ENCODE results near the gene TEC.
"Not testable (repeated sequence)": the region's sequence is repeated elsewhere in the genome, so short reads cannot be mapped to it uniquely, and the experiment has no call there.

TEC gene

DNA sequence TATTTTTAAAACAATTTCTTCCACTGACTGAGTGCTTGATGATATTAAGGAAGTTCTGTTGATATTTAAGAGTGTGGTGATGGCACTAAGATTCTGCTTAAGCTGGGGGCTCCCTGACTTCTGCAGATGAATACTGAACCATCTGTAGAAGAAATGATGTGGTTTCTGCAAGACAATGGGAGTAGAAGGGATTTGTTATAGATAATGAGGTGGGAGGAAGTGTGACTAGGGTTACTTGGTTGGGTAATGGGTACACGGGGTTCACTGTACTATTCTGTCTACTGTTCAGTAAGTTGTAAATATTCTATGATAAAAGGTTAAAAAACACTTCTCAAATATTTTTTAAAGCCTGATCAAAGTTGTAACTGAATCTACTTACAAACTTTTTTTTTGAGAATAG, 74.7 kb downstream of the TEC start:
- DNase-seq, result no peak

GRCh38 chr4:48193921-48194468, 75.6 kb downstream of the TEC start:
- no peak for DNase-seq

GRCh38 chr4:48193096-48193836, 76.4 kb downstream of the TEC start:
- no peak for DNase-seq

GRCh38 chr4:48191758-48192157, 77.9 kb downstream of the TEC start:
- DNase-seq, result no peak

DNA sequence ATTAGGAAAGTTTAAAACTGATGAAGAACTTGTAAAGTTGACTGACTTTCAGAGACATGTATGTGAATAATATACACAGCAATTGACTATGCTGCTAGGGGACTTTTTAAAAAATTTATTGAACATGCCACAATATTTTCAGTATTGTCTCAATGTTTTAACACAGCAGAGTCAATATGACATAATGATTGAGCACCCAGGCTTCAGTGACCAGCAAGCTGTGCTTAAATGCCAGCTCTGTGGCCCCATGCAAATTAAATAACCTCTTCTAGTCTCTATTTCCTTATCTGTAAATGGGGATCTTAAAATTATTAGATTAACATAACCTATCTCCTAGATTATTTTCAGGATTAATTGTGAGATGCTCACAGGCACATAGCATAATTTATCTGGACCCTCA, 78.8 kb downstream of the TEC start:
- no peak for DNase-seq

DNA sequence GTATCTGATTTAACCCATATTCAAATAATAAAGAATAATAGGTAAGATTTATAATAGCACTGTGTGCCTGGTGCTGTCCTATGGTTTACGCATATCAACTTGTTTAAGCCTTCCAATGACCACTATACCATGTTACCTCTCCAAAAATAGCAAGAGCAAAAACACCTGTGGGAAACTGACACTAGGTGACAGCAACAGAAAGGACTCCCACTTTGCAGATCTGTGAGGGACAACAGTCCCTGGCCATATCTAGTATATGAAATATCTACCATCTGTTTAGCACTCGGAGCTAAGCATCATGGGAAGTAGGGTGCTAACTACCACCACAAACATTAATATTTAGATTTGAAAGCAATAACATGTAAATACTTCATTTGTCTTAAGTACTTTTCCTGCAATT, 79.9 kb downstream of the TEC start:
- no peak for DNase-seq

GRCh38 chr4:48188390-48188789, 81.2 kb downstream of the TEC start:
- DNase-seq, result no peak

- DNase-seq, result no peak
Observed at GRCh38 chr4:48187813-48188212, 81.8 kb downstream of the TEC start.

DNA sequence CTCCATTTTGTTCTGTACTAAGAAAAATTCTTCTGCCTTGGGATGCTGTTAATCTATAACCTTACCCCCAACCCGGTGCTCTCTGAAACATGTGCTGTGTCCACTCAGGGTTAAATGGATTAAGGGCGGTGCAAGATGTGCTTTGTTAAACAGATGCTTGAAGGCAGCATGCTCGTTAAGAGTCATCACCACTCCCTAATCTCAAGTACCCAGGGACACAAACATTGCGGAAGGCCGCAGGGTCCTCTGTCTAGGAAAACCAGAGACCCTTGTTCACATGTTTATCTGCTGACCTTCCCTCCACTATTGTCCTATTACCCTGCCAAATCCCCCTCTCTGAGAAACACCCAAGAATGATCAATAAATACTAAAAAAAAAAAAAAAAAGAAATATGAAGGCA, 82.6 kb downstream of the TEC start:
- not testable (repeated sequence) for DNase-seq

DNA sequence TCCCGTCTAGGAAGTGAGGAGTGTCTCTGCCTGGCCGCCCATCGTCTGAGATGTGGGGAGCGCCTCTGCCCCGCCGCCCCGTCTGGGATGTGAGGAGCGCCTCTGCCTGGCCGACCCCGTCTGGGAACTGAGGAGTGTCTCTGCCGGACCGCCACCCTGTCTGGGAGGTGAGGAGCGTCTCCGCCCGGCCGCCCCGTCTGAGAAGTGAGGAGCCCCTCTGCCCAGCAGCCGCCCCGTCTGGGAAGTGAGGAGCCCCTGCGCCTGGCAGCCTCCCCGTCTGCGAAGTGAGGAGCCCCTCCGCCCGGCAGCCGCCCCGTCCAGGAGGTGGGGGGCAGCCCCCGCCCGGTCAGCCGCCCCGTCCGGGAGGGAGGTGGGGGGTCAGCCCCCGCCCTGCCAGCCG, 83.2 kb downstream of the TEC start:
- DNase-seq, result not testable (repeated sequence)

DNA sequence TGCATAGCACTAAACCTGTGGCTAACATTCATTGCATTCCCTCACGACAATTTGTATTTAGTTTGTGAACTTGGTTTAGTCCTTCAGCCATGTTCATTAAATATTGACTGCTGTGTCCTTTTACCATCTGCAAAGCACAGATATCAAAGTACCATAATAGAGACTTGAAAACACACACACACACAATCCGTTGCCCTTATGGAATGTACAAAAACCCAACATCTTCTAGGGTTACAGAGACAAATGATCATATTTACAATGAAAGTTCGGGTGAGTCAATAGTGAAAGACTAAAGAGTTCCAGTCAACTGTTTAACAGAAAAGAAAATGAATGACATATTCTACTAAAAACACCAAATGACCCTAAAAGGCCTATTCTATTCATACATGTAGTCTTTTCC, 84.8 kb downstream of the TEC start:
- no peak for DNase-seq

DNA sequence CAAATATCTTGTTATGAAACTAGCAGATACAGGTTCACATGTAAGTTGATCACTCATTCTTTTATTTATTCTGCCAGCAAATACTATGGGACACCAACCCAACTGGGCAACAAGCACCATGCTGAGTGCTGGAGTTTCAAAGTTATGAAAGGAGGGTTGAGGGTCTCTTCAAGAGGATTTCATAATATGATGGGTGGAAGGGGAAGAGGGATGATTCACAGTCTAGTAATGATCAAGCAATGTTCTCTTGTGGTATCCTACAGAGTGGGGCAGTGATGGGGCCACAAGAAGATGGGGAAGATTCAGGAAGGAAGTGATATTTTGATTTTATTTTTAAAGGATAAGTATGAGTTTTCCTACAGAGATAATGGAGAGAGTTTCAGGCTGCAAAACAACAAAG, 89.4 kb downstream of the TEC start:
- no peak for DNase-seq

- no peak for DNase-seq
Observed at GRCh38 chr4:48178931-48179330, 90.7 kb downstream of the TEC start.

DNA sequence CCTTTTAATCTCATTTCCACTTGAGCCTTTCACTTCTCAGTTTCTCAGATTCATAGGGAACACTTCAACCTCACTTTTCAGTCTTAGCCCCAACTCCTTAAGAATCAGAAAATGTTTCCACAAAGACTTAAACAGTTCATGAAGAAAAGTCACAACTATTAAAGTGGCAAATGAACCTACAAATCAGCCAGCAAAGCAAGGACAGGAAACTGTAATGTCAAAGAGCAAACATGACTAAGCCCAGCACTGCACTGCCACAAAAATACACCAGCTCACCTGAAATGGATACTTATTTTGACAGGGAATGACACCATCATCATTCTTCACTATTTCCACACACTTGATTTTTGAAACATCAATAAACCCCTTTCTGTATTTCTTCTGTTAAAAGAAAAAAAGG, 93.8 kb downstream of the TEC start:
- no peak for DNase-seq

DNA sequence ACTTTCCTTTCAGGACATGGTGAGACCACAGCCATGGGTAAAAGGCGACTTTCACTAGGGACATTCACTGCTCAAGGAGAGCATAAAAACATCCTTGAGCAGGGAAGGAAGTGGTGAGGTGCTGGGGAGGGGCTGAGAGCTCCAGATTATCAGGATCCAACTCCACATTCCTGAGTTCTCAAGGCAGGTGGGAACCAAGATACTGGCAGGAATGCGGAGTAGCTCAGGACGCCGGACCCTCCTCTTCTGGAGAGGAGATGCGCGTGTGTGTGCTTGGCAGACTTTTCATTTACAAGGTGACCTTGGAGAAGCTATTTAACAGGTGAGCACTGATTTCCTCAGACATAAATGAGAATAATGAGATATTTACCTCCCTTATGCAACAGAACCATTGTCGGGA, 94.3 kb downstream of the TEC start:
- no peak for DNase-seq

- no peak for DNase-seq
Observed at GRCh38 chr4:48173056-48173991, 96.3 kb downstream of the TEC start.

GRCh38 chr4:48172651-48173050, 97.0 kb downstream of the TEC start:
- no peak for DNase-seq

DNA sequence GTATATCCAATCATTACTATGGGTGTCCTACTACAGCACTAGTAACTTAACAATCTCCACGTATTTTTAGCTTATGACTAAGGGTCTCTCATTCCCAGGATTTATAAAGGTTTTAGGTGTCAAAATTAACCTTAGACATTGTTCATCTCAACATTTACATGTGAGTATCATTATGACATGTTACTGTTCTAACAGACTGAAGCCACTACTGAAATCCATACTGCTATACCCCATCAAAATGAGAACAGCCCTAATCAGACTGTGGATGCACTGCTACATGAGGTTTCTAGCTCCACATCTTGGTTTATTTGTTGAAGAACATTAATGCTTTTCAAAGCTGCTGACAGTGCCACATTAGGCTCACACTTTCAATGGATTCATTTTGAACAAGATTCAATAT, 100.0 kb downstream of the TEC start:
- no peak for DNase-seq

- DNase-seq, result peak in 1 of 5 experiments; percentile 43
Observed at GRCh38 chr4:48167538-48168263, 101.9 kb downstream of the TEC start.

DNA sequence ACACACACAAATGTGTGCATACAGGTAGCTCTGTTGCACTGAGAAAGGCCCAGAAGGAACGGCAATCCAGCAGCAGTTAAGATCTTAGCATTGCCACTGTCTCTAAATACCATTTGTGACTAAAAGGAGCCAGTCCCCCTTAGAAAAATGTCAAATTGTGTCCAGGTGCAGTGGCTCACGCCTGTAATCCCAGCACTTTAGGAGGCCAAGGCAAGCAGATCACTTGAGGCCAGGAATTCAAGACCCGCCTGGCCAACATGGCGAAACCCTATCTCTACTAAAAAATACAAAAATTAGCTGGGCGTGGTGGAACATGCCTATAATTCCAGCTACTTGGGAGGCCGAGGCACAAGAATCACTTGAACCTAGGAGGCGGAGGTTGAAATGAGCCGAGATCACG, 105.1 kb downstream of the TEC start:
- DNase-seq, result not testable (repeated sequence)

DNA sequence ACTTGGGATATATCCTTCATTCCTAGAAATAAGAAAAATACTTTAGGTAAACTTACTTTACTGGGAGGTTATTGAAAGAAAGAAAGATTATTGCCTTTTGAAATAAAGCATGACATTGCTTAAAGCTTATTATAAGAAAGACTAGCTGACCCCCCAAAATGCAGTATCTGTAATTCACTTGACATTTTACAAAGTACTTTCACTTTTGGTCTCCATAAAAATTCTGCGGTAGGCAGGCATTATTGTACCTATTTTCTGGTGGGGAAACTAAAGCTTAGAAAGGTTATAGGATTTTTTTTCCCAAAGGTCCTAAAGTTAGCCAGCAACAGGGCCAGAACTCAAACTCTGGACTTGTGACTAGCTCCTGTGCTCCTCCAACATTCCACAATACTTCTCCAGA, 105.9 kb downstream of the TEC start:
- no peak for DNase-seq

DNA sequence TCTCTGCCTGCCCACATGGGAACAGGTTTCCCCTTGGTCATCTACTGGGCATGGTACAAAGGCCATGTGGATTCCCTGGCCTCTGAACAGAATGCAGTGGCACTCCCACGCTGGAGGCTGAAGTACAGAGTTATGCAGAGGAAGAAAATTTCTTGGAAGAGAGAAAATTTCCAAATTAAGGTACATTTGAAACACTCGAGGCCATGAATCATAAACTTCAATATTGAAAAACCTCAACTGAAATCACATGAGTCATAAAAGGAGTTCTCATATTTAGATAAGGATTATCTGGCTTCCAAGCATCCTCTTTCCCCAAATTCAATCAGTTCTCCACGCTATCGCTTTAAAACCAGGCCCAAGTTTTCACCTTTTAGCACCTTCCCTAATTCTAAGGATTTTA, 107.5 kb downstream of the TEC start:
- no peak for DNase-seq

- DNase-seq, result no peak
Observed at GRCh38 chr4:48157271-48157670, 112.4 kb downstream of the TEC start.
